Naive thymus-derived CD4-positive, alpha-beta T cell (primary cell): Measurements from ENCODE around the gene TRMT2A. TPM values are rescaled to one million over a fixed set of nuclear protein-coding genes. Genes with fewer than 3 reads are reported as not detected.

Experiments
- ATAC-seq: fragments of 150-1000 bp; cut with Tn5 transposase; 2 replicates; pipeline ENCODE4 v1.10.0; 2021; ENCODE audit warnings: mild to moderate bottlenecking, moderate library complexity
- CTCF ChIA-PET: fragments of 350-600 bp; sonication (Branson Sonifier 250); formaldehyde crosslinking; loops from one replicate; lab custom pipeline; 2021; ENCODE audit warnings: antibody characterized with exemption; lab: Charles Lee
- POLR2A ChIA-PET: fragments of 350-600 bp; sonication (Branson Sonifier 250); formaldehyde crosslinking; loops from one replicate; lab custom pipeline; 2021; ENCODE audit warnings: antibody characterized with exemption, inconsistent platforms; lab: Charles Lee
- DNase-seq, 9 donors: peaks; one replicate each; pipeline versions ENCODE4 v3.0.0 to v3.0.0-alpha.2; 2020 to 2022; ENCODE audit warnings: mixed read lengths in 1 of 9
- H3K27ac ChIP-seq: one replicate; pipeline ENCODE4 v1.7.0; 2013; ENCODE audit warnings: mild to moderate bottlenecking, low read depth, low read length, moderate library complexity
- H3K27me3 ChIP-seq, 2 donors: one replicate each; pipeline ENCODE4 v1.7.0; 2013; ENCODE audit warnings: low read length in 2 of 2, mild to moderate bottlenecking in 2 of 2, moderate library complexity in 2 of 2; ENCODE audit not compliant: control insufficient read depth in 2 of 2, insufficient read depth in 2 of 2
- H3K36me3 ChIP-seq, 3 experiments: 1 replicate in 2 of 3; 2 replicates in 1 of 3; pipeline ENCODE4 v1.7.0; 2013; ENCODE audit warnings: low read length in 3 of 3, mild to moderate bottlenecking in 3 of 3, moderate library complexity in 1 of 3; ENCODE audit not compliant: insufficient read depth in 3 of 3, control insufficient read depth in 2 of 3
- H3K4me1 ChIP-seq, 2 donors: one replicate each; pipeline ENCODE4 v1.7.0; 2013; ENCODE audit warnings: low read length in 2 of 2, mild to moderate bottlenecking in 2 of 2, moderate library complexity in 1 of 2; ENCODE audit not compliant: control insufficient read depth in 2 of 2, insufficient read depth in 2 of 2
- H3K4me3 ChIP-seq: 2 replicates; pipeline ENCODE4 v1.7.0; 2013; ENCODE audit warnings: mild to moderate bottlenecking, low read length
- H3K9me3 ChIP-seq, 3 experiments: 1 replicate in 2 of 3; 2 replicates in 1 of 3; pipeline ENCODE4 v1.7.0; 2013; ENCODE audit warnings: low read length in 3 of 3; ENCODE audit not compliant: control insufficient read depth in 2 of 3
- H3K27ac Mint-ChIP-seq, 9 donors: one replicate each; pipeline ENCODE4 v1.8.0; 2020 to 2022; ENCODE audit warnings: mixed read lengths in 9 of 9, mild to moderate bottlenecking in 8 of 9, moderate library complexity in 5 of 9, inconsistent platforms in 2 of 9
- H3K27me3 Mint-ChIP-seq, 5 donors: one replicate each; pipeline ENCODE4 v1.8.0; 2021 to 2022; ENCODE audit warnings: mixed read lengths in 5 of 5, mild to moderate bottlenecking in 1 of 5
- H3K36me3 Mint-ChIP-seq, 5 donors: one replicate each; pipeline ENCODE4 v1.8.0; 2020 to 2022; ENCODE audit warnings: mixed read lengths in 5 of 5, mild to moderate bottlenecking in 3 of 5, inconsistent platforms in 1 of 5
- H3K4me1 Mint-ChIP-seq, 7 donors: one replicate each; pipeline ENCODE4 v1.8.0; 2020 to 2022; ENCODE audit warnings: mixed read lengths in 7 of 7, mild to moderate bottlenecking in 3 of 7, inconsistent platforms in 1 of 7
- H3K4me3 Mint-ChIP-seq, 10 donors: one replicate each; pipeline ENCODE4 v1.8.0; 2020 to 2022; ENCODE audit warnings: mild to moderate bottlenecking in 10 of 10, mixed read lengths in 10 of 10, moderate library complexity in 6 of 10, inconsistent platforms in 2 of 10
- H3K9me3 Mint-ChIP-seq, 11 donors: one replicate each; pipeline ENCODE4 v1.8.0; 2020 to 2022; ENCODE audit warnings: mixed read lengths in 11 of 11, mild to moderate bottlenecking in 4 of 11, inconsistent platforms in 1 of 11, moderate library complexity in 1 of 11
- intact Hi-C, 2 donors: fragments of 100-400 bp; cut with micrococcal nuclease; formaldehyde crosslinking; loops; one replicate each; pipeline ENCODE4 v1.15.1; 2023
- polyA plus RNA-seq, 2 donors: library from polyadenylated mRNA; unstranded; fragments of 300-500 nt; fragmentation: Illumina TruSeq; gene quantifications; one replicate each; pipeline ENCODE4 v1.2.3, GENCODE V29; 2021
- total RNA-seq, 6 experiments: library from RNA in 5 of 6; stranded (reverse) in 5 of 6; gene quantifications; 1 replicate in 5 of 6; 2 replicates in 1 of 6; pipeline ENCODE4 v1.2.3 and lab custom pipeline; 2021 to 2026

The TRMT2A gene
- total and polyA plus RNA-seq, 7 experiments from 2014 or later = 30.0 to 134 (median 94.7) TPM

DNA sequence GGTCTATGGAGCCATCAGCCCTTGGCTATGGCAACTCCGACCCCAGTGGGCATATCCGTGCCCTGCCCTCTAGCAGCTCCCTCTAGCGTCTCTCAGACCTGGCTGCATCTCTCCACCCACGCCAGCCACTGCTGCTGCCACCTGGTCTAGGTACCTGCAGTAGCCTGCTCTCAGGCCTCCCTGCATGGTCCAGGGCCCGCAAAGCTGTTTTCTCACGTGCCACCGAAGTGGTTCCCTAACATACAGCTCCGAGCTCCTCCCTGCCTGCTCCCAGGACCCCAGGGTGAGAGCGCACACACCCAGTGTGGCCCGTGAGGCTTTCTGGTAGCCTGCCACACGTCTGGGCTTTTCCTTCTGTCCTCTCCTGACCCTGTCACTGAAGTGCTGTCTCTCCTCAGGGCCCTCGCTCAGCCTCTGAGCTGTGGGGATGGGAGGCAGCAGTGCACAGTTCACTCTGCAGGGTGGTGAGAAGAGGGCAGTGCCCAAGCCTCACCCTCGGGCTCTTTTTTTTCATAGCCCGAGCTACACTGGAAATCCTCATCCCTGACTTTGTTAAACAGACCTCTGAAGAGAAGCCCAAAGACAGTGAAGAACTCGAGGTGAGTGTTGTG lies 22.7 kb downstream of the TRMT2A start:
- H3K4me1 ChIP-seq = peaks cover 12 to 53% of the 10 kb centered on the region in 2 donors
- no peak for DNase-seq
- no peak overlapping the region for H3K4me3 Mint-ChIP-seq
- peaks cover 0 to 5% (median 0%) of the 10 kb centered on the region in 11 donors for H3K9me3 Mint-ChIP-seq
- intact Hi-C loops = no loop called here
- H3K27ac ChIP-seq = no peak overlapping the region
- no peak overlapping the region for H3K4me3 ChIP-seq
- no peaks in the 10 kb centered on the region for H3K9me3 ChIP-seq
- no peaks in the 10 kb centered on the region for H3K27me3 Mint-ChIP-seq
- ChIA-PET POLR2A (interaction anchor here (0.9 kb wide), 1 partner anchor 22 kb away, joined by 4 read pairs; the partner anchor contains the start of gene RANBP1), CTCF (interaction anchor here (0.5 kb wide), 1 partner anchor 760 kb away, joined by 3 read pairs; no protein-coding TSS in a partner anchor)
- H3K27me3 ChIP-seq = no peaks in the 10 kb centered on the region
- H3K36me3 ChIP-seq = peaks cover 11 to 85% (median 38%) of the 10 kb centered on the region in 3 experiments
- H3K4me1 Mint-ChIP-seq = peaks cover 5 to 29% (median 19%) of the 10 kb centered on the region in 7 donors
- H3K27ac Mint-ChIP-seq = no peak overlapping the region
- no peak for ATAC-seq
- H3K36me3 Mint-ChIP-seq = peaks cover 9 to 74% (median 48%) of the 10 kb centered on the region in 5 donors

- Histone ChIP-seq H3K4me1 (peaks cover 5 to 50% of the 10 kb centered on the region in 2 donors), H3K27me3 (no peaks in the 10 kb centered on the region), H3K4me3 (no peak overlapping the region), H3K36me3 (peaks cover 11 to 91% (median 41%) of the 10 kb centered on the region in 3 experiments), H3K27ac (no peak overlapping the region), H3K9me3 (no peaks in the 10 kb centered on the region)
- ChIA-PET POLR2A (interaction anchor here (0.9 kb wide), 1 partner anchor 23 kb away, joined by 4 read pairs; the partner anchor contains the start of gene RANBP1), CTCF (interaction anchor here (0.5 kb wide), 1 partner anchor 760 kb away, joined by 3 read pairs; no protein-coding TSS in a partner anchor)
- DNase-seq = no peak
- Mint-ChIP-seq H3K36me3 (peaks cover 9 to 80% (median 48%) of the 10 kb centered on the region in 5 donors), H3K9me3 (peaks cover 0 to 5% (median 0%) of the 10 kb centered on the region in 11 donors), H3K4me1 (peaks cover 5 to 23% (median 12%) of the 10 kb centered on the region in 7 donors), H3K27me3 (no peaks in the 10 kb centered on the region), H3K4me3 (no peak overlapping the region), H3K27ac (no peak overlapping the region)
- no peak for ATAC-seq
- intact Hi-C loops = no loop called here
These were observed 23.4 kb downstream of the TRMT2A start for GRCh38 chr22:20093418-20094196.

- CTCF ChIA-PET = no interaction called here
- no peak for ATAC-seq
- H3K4me1 Mint-ChIP-seq = peaks cover 0 to 17% (median 7%) of the 10 kb centered on the region in 7 donors
- H3K4me3 Mint-ChIP-seq = no peak overlapping the region
- Histone ChIP-seq H3K4me1 (peaks cover 0 to 48% of the 10 kb centered on the region in 2 donors), H3K27me3 (no peaks in the 10 kb centered on the region), H3K27ac (no peak overlapping the region), H3K9me3 (no peaks in the 10 kb centered on the region), H3K4me3 (no peak overlapping the region), H3K36me3 (peaks cover 11 to 97% (median 45%) of the 10 kb centered on the region in 3 experiments)
- H3K36me3 Mint-ChIP-seq = peaks cover 13 to 86% (median 46%) of the 10 kb centered on the region in 5 donors
- intact Hi-C loops = no loop called here
- POLR2A ChIA-PET = no interaction called here
- peaks cover 0 to 5% (median 0%) of the 10 kb centered on the region in 11 donors for H3K9me3 Mint-ChIP-seq
- no peaks in the 10 kb centered on the region for H3K27me3 Mint-ChIP-seq
- DNase-seq = no peak
- H3K27ac Mint-ChIP-seq = no peak overlapping the region
These were observed 24.6 kb downstream of the TRMT2A start for GRCh38 chr22:20092477-20092854.

GRCh38 chr22:20091690-20092476 lies 25.1 kb downstream of the TRMT2A start:
- Mint-ChIP-seq H3K9me3 (peaks cover 0 to 2% (median 0%) of the 10 kb centered on the region in 11 donors), H3K4me1 (peaks cover 0 to 13% (median 9%) of the 10 kb centered on the region in 7 donors), H3K4me3 (no peak overlapping the region), H3K27ac (no peak overlapping the region), H3K36me3 (peaks cover 10 to 86% (median 46%) of the 10 kb centered on the region in 5 donors), H3K27me3 (no peaks in the 10 kb centered on the region)
- H3K4me1 ChIP-seq = peaks cover 0 to 54% of the 10 kb centered on the region in 2 donors
- H3K4me3 ChIP-seq = no peak overlapping the region
- ATAC-seq (peak; percentile 26), DNase-seq (no peak)
- no peaks in the 10 kb centered on the region for H3K9me3 ChIP-seq
- POLR2A ChIA-PET = interaction anchor here (0.8 kb wide), 1 partner anchor 15 kb away, joined by 4 read pairs; no protein-coding TSS in a partner anchor
- H3K36me3 ChIP-seq = peaks cover 13 to 99% (median 45%) of the 10 kb centered on the region in 3 experiments
- no peaks in the 10 kb centered on the region for H3K27me3 ChIP-seq
- CTCF ChIA-PET = interaction anchor here (0.6 kb wide), 1 partner anchor 653 kb away, joined by 4 read pairs; no protein-coding TSS in a partner anchor
- H3K27ac ChIP-seq = no peak overlapping the region
- intact Hi-C loops = no loop called here

DNA sequence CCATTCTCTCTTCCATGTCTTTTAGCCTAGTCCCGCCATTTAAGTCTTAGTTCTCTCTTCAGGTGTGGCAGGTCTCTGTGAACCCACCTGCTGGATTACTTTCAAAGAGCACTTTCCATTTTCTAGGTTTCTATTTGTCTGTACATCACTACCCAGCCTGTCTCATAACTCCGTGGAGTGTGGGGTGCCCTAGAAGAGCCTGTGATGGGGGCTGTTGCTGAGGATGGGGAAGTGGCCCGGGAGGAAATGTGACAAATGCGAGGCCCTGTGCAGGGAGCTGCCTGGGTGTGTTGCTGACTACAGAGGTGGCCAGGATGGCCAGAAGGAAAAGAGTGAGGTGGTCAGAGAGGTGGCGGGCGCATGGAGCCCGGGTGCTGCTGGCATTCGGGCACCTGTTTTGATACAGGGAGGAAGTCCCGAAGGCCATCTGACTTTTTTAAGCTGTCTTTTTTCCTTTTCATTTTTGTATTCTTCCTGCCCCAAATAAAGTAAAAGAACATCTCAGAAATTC lies 26.2 kb downstream of the TRMT2A start:
- POLR2A ChIA-PET = interaction anchor here (0.8 kb wide), 1 partner anchor 17 kb away, joined by 4 read pairs; no protein-coding TSS in a partner anchor
- peaks cover 0 to 21% (median 8%) of the 10 kb centered on the region in 7 donors for H3K4me1 Mint-ChIP-seq
- no peak for ATAC-seq
- Histone ChIP-seq H3K36me3 (peaks cover 14 to 99% (median 43%) of the 10 kb centered on the region in 3 experiments), H3K4me3 (no peak overlapping the region), H3K27ac (no peak overlapping the region), H3K27me3 (no peaks in the 10 kb centered on the region), H3K4me1 (peaks cover 0 to 64% of the 10 kb centered on the region in 2 donors), H3K9me3 (no peaks in the 10 kb centered on the region)
- intact Hi-C loops = no loop called here
- peaks cover 16 to 84% (median 42%) of the 10 kb centered on the region in 5 donors for H3K36me3 Mint-ChIP-seq
- no peak for DNase-seq
- H3K27me3 Mint-ChIP-seq = no peaks in the 10 kb centered on the region
- H3K4me3 Mint-ChIP-seq = no peak overlapping the region
- CTCF ChIA-PET = interaction anchor here (0.6 kb wide), 1 partner anchor 652 kb away, joined by 4 read pairs; no protein-coding TSS in a partner anchor
- H3K9me3 Mint-ChIP-seq = no peaks in the 10 kb centered on the region
- peak overlapping the region in 1 of 9 donors; percentile 75 for H3K27ac Mint-ChIP-seq
